Astrocyte of the spinal cord (primary cell): Measurements from ENCODE around the gene AIF1.

ENCODE experiments used
- DNase-seq: peaks from one replicate; pipeline ENCODE4 v3.0.0; 2011; ENCODE audit warnings: low read depth, low spot score
- H3K4me3 ChIP-seq: 2 replicates; pipeline ENCODE4 v1.5.1; 2011; ENCODE audit warnings: low read depth, mild to moderate bottlenecking, low read length, moderate library complexity
- in situ Hi-C: cut with HindIII; loops from 2 replicates; pipeline ENCODE4 v1.10.0; 2017; ENCODE audit warnings: low sequenced_read_pairs
- TF ChIP-seq, protein P1 (sequence below): IDR thresholded peaks from 2 replicates; pipeline ENCODE4 v1.5.1; 2012; ENCODE audit warnings: low read depth, mild to moderate bottlenecking, low read length, inconsistent platforms

AIF1 gene

DNA sequence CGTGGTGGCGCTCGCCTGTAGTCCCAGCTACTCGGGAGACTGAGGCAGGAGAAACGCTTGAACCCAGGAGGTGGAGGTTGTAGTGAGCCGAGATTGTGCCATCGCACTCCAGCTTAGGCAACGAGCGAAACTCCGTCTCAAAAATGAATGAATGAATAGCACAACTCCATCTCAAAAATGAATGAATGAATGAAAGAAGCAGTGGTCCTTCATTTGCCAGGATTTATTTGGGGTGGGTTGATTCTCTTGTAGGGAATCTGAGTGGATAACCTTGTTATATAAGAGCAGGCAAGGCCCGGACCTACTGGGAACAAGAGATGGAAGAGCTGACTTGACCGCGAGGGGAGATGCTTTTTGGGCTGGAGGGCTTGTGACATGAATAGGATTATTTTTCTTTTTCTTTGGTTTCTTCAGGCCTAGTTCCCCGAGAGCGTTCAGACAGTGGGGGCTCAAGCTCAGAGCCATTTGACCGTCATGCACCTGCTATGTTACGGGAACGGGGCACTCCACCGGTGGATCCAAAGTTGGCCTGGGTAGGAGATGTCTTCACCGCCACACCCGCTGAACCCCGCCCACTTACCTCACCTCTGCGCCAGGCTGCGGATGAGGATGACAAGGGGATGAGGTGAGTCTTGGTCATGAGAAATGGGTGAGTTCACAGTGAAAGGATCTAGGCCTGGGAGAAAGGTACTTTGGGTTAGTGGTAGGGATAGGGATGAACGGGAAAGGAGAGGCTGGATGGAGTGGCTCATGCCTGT is 15.3 kb downstream of the AIF1 start:
- no peak overlapping the region for H3K4me3 ChIP-seq
- TF ChIP-seq, protein P1, sequence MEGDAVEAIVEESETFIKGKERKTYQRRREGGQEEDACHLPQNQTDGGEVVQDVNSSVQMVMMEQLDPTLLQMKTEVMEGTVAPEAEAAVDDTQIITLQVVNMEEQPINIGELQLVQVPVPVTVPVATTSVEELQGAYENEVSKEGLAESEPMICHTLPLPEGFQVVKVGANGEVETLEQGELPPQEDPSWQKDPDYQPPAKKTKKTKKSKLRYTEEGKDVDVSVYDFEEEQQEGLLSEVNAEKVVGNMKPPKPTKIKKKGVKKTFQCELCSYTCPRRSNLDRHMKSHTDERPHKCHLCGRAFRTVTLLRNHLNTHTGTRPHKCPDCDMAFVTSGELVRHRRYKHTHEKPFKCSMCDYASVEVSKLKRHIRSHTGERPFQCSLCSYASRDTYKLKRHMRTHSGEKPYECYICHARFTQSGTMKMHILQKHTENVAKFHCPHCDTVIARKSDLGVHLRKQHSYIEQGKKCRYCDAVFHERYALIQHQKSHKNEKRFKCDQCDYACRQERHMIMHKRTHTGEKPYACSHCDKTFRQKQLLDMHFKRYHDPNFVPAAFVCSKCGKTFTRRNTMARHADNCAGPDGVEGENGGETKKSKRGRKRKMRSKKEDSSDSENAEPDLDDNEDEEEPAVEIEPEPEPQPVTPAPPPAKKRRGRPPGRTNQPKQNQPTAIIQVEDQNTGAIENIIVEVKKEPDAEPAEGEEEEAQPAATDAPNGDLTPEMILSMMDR: no peak
- DNase-seq: no peak
- in situ Hi-C loops: no loop called here

DNA sequence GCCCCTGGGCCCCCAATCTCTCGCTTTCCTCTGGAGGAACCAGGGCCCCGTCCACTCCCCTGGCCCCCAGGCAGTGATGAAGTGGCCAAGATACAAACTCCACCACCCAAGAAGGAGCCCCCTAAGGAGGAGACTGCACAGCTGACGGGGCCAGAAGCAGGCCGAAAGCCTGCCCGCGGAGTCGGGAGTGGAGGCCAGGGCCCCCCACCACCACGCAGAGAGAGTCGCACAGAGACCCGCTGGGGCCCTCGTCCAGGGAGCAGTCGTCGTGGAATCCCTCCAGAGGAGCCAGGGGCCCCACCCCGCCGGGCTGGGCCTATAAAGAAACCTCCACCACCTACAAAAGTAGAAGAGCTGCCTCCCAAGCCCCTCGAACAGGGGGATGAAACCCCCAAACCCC is 16.2 kb downstream of the AIF1 start:
- in situ Hi-C loops: no loop called here
- DNase-seq: no peak
- TF ChIP-seq, protein P1: no peak
- H3K4me3 ChIP-seq: no peak overlapping the region

DNA sequence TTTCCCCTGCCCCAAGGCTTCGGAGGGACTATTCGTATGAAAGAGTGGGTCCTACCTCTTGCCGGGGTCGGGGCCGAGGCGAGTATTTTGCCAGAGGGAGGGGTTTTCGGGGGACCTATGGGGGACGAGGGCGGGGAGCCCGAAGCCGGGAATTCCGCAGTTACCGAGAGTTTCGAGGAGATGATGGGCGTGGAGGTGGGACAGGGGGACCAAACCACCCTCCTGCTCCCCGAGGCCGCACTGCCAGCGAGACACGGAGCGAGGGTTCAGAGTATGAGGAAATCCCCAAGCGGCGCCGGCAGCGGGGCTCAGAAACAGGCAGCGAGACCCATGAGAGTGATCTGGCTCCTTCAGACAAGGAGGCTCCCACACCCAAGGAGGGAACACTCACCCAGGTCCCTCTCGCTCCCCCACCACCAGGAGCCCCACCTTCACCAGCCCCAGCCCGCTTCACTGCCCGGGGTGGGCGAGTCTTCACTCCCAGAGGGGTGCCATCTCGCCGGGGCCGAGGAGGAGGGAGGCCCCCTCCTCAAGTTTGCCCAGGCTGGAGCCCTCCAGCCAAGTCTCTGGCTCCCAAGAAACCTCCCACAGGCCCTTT is 16.7 kb downstream of the AIF1 start:
- no peak for DNase-seq
- no peak overlapping the region for H3K4me3 ChIP-seq
- in situ Hi-C loops: no loop called here
- TF ChIP-seq, protein P1: no peak

DNA sequence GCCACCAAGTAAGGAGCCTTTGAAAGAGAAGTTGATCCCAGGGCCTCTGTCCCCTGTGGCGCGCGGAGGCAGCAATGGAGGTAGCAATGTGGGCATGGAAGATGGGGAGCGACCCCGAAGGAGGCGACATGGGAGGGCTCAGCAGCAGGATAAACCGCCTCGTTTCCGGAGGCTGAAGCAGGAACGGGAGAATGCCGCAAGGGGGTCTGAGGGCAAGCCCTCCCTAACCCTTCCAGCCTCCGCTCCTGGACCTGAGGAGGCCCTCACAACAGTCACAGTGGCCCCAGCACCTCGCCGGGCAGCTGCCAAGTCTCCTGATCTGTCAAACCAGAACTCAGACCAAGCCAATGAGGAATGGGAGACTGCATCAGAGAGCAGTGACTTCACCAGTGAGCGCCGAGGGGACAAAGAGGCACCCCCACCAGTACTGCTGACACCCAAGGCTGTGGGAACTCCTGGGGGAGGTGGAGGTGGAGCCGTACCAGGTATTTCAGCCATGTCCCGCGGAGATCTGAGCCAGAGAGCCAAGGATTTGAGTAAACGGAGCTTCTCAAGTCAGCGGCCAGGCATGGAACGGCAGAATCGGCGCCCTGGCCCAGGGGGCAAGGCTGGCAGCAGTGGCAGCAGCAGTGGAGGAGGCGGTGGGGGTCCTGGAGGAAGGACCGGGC is 17.4 kb downstream of the AIF1 start:
- H3K4me3 ChIP-seq: no peak overlapping the region
- no peak for DNase-seq
- TF ChIP-seq, protein P1: no peak
- in situ Hi-C loops: no loop called here

DNA sequence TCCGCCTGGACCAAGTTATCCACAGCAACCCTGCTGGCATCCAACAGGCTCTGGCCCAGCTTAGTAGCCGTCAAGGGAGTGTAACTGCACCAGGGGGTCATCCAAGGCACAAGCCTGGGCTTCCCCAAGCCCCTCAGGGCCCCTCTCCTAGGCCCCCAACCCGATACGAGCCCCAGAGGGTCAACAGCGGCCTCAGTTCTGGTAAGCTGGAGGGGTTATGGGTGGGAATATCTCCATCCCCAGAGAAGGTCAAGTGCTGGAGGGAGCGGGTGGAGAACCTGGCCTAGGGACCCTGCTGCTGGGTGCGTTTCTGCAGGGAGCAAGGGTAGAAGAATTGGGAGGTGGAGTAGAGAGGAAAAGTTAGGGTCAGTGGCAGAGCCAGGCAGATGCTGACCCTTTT is 18.4 kb downstream of the AIF1 start:
- DNase-seq: no peak
- TF ChIP-seq, protein P1: no peak
- in situ Hi-C loops: no loop called here
- H3K4me3 ChIP-seq: no peak overlapping the region

DNA sequence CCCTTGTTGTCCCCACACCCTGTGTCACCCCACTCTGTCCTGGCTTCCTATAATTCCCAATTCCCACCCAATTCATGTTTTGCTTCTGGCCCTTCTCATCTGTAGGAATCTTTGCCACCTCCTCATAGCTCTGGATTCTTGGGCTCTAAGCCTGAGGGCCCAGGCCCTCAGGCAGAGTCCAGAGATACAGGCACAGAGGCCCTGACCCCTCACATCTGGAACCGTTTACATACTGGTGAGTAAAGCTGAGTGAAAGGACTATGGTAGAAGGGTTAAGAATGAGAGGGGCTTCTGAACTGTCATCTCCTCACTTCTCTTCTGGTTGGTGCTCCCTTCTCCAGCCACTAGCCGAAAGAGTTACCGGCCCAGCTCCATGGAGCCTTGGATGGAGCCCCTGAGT is 19.1 kb downstream of the AIF1 start:
- in situ Hi-C loops: no loop called here
- DNase-seq: no peak
- TF ChIP-seq, protein P1: no peak
- H3K4me3 ChIP-seq: no peak overlapping the region
